ENCODE data around the gene ACER2. TPM values are rescaled to one million over a fixed set of nuclear protein-coding genes. Genes with fewer than 3 reads are reported as not detected.

ACER2 gene
- total RNA-seq, 2 donors from 2014 or later: 6.8 to 7.3 TPM

GRCh38 chr9:19496321-19497050, 87.7 kb downstream of the ACER2 start:
- H3K4me3 ChIP-seq: no peak overlapping the region
- H3K36me3 ChIP-seq: no peaks in the 10 kb centered on the region
- peaks cover 6 to 16% of the 10 kb centered on the region in 2 donors for H3K4me1 ChIP-seq (ENCODE audit: control insufficient read depth in 1 of 2, low read depth in 2 of 2)
- H3K27me3 ChIP-seq (replicated peaks; ENCODE audit: insufficient read depth): no peaks in the 10 kb centered on the region
- no peak overlapping the region for H3K27ac ChIP-seq
- H3K9me3 ChIP-seq: no peaks in the 10 kb centered on the region
- no peak for DNase-seq (ENCODE audit: low spot score)
- no peak for ATAC-seq (ENCODE audit: insufficient number of reproducible peaks, low FRiP score, low read depth)
- TF ChIP-seq CTCF (IDR thresholded peaks at IDR 0.05): no peak

- H3K4me1 ChIP-seq (ENCODE audit: control insufficient read depth in 1 of 2, low read depth in 2 of 2): peaks cover 6 to 15% of the 10 kb centered on the region in 2 donors
- TF ChIP-seq CTCF (IDR thresholded peaks at IDR 0.05): no peak
- H3K9me3 ChIP-seq: no peaks in the 10 kb centered on the region
- ATAC-seq (ENCODE audit: insufficient number of reproducible peaks, low FRiP score, low read depth): no peak
- no peaks in the 10 kb centered on the region for H3K27me3 ChIP-seq (replicated peaks; ENCODE audit: insufficient read depth)
- H3K27ac ChIP-seq: no peak overlapping the region
- no peak overlapping the region for H3K4me3 ChIP-seq
- no peaks in the 10 kb centered on the region for H3K36me3 ChIP-seq
- DNase-seq (ENCODE audit: low spot score): no peak
Observed at GRCh38 chr9:19497276-19497675, 88.5 kb downstream of the ACER2 start.

GRCh38 chr9:19498015-19498414, 89.2 kb downstream of the ACER2 start:
- no peak for DNase-seq (ENCODE audit: low spot score)
- ATAC-seq (ENCODE audit: insufficient number of reproducible peaks, low FRiP score, low read depth): no peak
- H3K4me3 ChIP-seq: no peak overlapping the region
- no peak for TF ChIP-seq CTCF (IDR thresholded peaks at IDR 0.05)
- no peak overlapping the region for H3K27ac ChIP-seq
- no peaks in the 10 kb centered on the region for H3K36me3 ChIP-seq
- no peaks in the 10 kb centered on the region for H3K9me3 ChIP-seq
- H3K27me3 ChIP-seq (replicated peaks; ENCODE audit: insufficient read depth): no peaks in the 10 kb centered on the region
- peaks cover 2 to 8% of the 10 kb centered on the region in 2 donors for H3K4me1 ChIP-seq (ENCODE audit: control insufficient read depth in 1 of 2, low read depth in 2 of 2)

Other genes with a start within 250 kb of the ACER2 start
- 10 to 100 TPM; 81.1 to 88.2 TPM for gene DENND4C, start 178.3 kb upstream of the ACER2 start, total RNA-seq
- 100 to 1,000 TPM; 602 to 678 TPM for gene RPS6, start 28.8 kb upstream of the ACER2 start, total RNA-seq